CD4-positive, alpha-beta T cell treated with Interleukin-4 for 1 hour (primary cell): Measurements from ENCODE around the gene GBP3.
"Not testable (repeated sequence)": the region's sequence is repeated elsewhere in the genome, so short reads cannot be mapped to it uniquely, and the experiment has no call there.

ENCODE experiments used
- DNase-seq, 2 donors: peaks; one replicate each; pipeline ENCODE4 v3.0.0-alpha.2; 2020 to 2022

Gene GBP3

GRCh38 chr1:89022167-89022959 lies at the start of gene GBP3:
TSS of gene GBP3 (minus strand) at chr1:89022866. CDS start at chr1:89020721, 2,145 bp downstream.
- peak in 1 of 2 donors; percentile 67 for DNase-seq

- DNase-seq, result no peak
These were observed 47.8 kb upstream of the GBP3 start for GRCh38 chr1:89070509-89070908.

- peak in 1 of 2 donors; percentile 60 for DNase-seq
These were observed 47.3 kb upstream of the GBP3 start for GRCh38 chr1:89069951-89070350.

- no peak for DNase-seq
These were observed 45.6 kb upstream of the GBP3 start for GRCh38 chr1:89068291-89068690.

- DNase-seq, result peak in 1 of 2 donors; percentile 75
These were observed 42.6 kb upstream of the GBP3 start, which contains the start of gene GBP1 for GRCh38 chr1:89065079-89065868. TSS of gene GBP1 (minus strand) at chr1:89065208. CDS start at chr1:89063234, 1,974 bp downstream.

- no peak for DNase-seq
These were observed 42.0 kb upstream of the GBP3 start for GRCh38 chr1:89064632-89065031.

GRCh38 chr1:89063094-89063493 lies 40.4 kb upstream of the GBP3 start:
- DNase-seq, result no peak

- no peak for DNase-seq
These were observed 37.4 kb upstream of the GBP3 start for GRCh38 chr1:89060091-89060490.

GRCh38 chr1:89051955-89052312 lies 29.3 kb upstream of the GBP3 start:
- DNase-seq, result no peak

- no peak for DNase-seq
These were observed 28.8 kb upstream of the GBP3 start for GRCh38 chr1:89051300-89051954.

GRCh38 chr1:89050649-89051033 lies 28.0 kb upstream of the GBP3 start:
- DNase-seq, result no peak

GRCh38 chr1:89049901-89050648 lies 27.4 kb upstream of the GBP3 start:
- not testable (repeated sequence) for DNase-seq

GRCh38 chr1:89049187-89049586 lies 26.5 kb upstream of the GBP3 start:
- not testable (repeated sequence) for DNase-seq

- no peak for DNase-seq
These were observed 25.1 kb upstream of the GBP3 start for GRCh38 chr1:89047734-89048133.

GRCh38 chr1:89046318-89047183 lies 23.9 kb upstream of the GBP3 start:
- peak in 1 of 2 donors; percentile 27 for DNase-seq

- DNase-seq, result no peak
These were observed 22.5 kb upstream of the GBP3 start for GRCh38 chr1:89044970-89045721.

- no peak for DNase-seq
These were observed 21.3 kb upstream of the GBP3 start for GRCh38 chr1:89043940-89044339.

GRCh38 chr1:89042491-89042890 lies 19.8 kb upstream of the GBP3 start:
- no peak for DNase-seq

- DNase-seq, result no peak
These were observed 19.1 kb upstream of the GBP3 start for GRCh38 chr1:89041721-89042120.

- DNase-seq, result no peak
These were observed 18.5 kb upstream of the GBP3 start for GRCh38 chr1:89041119-89041641.

GRCh38 chr1:89040315-89040626 lies 17.6 kb upstream of the GBP3 start:
- DNase-seq, result no peak
